Activated CD4-positive, alpha-beta T cell treated with anti-CD3 and anti-CD28 coated beads, Interleukin-2, amount 50 U/mL, for 16 hours (primary cell): ENCODE data around the gene HDGFL1.

Experiments used
- DNase-seq: peaks from one replicate; pipeline ENCODE4 v3.0.0-alpha.2; 2020

HDGFL1 gene

GRCh38 chr6:22593895-22594294 lies 24.5 kb downstream of the HDGFL1 start:
- no peak for DNase-seq

DNA sequence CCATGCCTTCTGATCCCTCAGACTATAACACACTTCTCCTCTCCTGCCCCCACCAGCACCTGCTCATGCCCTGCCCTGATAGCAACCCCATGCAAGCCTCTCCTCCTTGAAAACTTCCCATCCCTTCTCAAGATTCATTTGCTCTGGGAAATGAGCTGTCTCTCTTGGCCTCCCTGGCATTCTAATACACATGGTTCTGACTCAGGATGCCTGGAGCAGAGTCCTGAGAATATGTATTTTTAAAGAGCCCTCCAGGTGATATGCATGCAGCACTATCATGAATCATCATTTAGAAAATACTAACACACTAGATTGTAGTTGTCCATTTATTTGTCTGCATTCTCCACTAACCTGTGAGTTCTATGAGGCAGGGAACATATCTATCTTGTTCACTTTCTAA lies 26.6 kb downstream of the HDGFL1 start:
- DNase-seq, result no peak

- DNase-seq, result no peak
These were observed 29.0 kb downstream of the HDGFL1 start for GRCh38 chr6:22598339-22598738.

DNA sequence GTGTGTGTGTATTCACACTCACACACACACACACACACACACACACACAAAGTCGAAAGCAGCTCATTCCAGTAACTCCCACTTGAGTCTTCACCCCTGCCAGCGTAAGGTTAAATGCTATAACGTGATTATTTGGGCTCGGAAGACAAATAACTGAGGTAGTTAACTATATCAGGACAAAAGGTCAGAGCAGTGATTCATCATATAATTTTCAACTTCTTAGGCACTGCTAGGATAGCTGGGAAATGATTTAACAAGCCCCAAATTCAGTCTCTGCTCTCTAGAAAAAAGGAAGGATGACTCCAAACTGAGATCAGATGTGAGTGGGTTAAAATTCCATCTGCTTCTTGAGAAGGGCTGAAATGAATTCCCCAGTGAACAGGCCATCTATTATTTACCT lies 30.7 kb downstream of the HDGFL1 start:
- DNase-seq, result no peak

DNA sequence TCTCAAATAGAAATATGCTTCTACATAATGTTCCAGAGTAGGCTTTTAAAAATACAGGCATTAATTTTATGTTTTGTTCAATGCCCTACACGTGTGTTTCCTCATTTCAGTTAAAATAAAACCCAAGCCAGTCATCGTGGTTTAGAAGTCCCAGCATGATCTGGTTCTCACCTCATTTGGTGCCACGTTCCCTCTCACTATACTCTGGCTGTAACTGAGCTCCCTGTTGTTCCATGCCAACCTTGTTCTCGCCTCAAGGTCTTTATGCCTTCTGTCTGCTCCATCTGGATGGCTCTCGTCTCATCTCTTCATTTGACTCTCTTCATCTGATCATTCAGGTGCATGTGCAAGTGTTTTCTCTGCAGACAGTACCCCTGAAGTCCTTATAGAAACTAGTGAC lies 32.6 kb downstream of the HDGFL1 start:
- DNase-seq, result no peak

DNA sequence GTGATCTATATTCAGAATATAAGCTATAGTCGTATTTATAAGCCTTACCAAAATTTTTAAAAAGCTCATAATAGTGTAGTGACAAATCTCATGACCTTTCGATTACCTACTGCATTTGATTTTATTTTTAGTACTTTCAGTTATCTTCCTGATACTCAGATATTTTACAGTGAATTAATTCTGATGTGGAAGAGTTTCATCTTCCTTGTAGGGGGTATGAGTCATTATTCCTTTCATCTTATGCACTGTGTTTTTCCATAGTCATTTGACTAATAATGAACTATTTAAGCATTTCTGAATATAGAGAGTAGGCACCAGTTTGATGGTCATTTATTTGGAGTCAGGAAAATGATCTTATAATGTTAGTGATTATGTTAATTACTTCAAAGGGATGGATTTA lies 36.4 kb downstream of the HDGFL1 start:
- DNase-seq, result no peak

GRCh38 chr6:22610127-22610526 lies 40.8 kb downstream of the HDGFL1 start:
- DNase-seq, result no peak

- no peak for DNase-seq
These were observed 42.9 kb downstream of the HDGFL1 start for GRCh38 chr6:22612236-22612635.

DNA sequence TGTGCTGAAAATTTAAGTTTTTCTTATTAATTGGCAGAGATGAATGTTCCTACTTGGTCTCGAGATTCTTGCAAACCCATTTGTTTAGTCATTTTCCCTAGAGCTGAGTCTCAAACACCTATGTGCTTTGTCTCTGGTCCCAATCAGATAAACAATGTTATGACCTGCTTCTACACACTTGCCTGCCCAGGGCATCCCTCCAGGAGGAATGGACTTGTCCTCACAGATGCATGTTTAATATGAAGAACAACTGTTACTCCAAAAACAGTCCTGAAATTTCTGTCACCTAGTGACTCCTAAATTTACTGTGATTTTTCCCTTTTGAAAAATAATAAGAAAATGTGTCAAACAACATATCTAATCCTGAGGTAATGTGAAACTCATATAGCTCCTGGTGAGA lies 43.7 kb downstream of the HDGFL1 start:
- no peak for DNase-seq

GRCh38 chr6:22613695-22614094 lies 44.3 kb downstream of the HDGFL1 start:
- DNase-seq, result no peak

DNA sequence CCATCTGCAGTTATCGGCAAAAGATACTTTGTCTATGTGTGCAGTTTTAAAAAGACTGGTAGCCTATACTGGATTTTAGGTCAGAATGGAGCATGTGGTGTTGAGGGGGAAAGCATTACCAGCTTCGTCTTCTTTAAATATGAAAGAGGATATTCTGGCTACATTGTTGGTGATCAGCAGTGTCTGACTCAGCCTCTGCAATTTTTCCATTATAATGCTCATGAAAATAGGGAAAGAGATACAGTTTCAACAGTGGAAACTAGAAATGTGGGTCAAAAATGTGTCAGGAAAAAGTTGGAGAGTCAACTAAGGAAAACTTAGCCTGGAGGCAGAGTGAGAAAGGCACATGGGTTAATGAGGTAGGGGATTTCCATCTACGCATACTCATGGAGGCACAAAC lies 45.2 kb downstream of the HDGFL1 start:
- DNase-seq, result no peak

- DNase-seq, result no peak
These were observed 51.7 kb downstream of the HDGFL1 start for GRCh38 chr6:22621028-22621427.
